Hepatocyte (in vitro differentiated cells): ENCODE data around the gene PAXIP1. TPM values are rescaled to one million over a fixed set of nuclear protein-coding genes. Genes with fewer than 3 reads are reported as not detected.

Experiments used
- DNase-seq: peaks from one replicate; pipeline ENCODE4 v3.0.0-alpha.2; 2016; ENCODE audit warnings: low spot score
- H2AFZ ChIP-seq: fragments of 200-600 bp; sonication (generic); 2 replicates; pipeline ENCODE4 v1.6.0; 2016; ENCODE audit warnings: antibody characterized with exemption, mild to moderate bottlenecking
- H3K27ac ChIP-seq: fragments of 200-600 bp; sonication (generic); 2 replicates; pipeline ENCODE4 v1.5.1; 2016; ENCODE audit warnings: mild to moderate bottlenecking
- H3K27me3 ChIP-seq: fragments of 200-600 bp; sonication (generic); 2 replicates; pipeline ENCODE4 v1.6.1; 2016
- H3K36me3 ChIP-seq: fragments of 200-600 bp; sonication (generic); replicated peaks from 2 replicates; pipeline ENCODE4 v1.5.1; 2016; ENCODE audit warnings: low read depth; ENCODE audit not compliant: insufficient read depth
- H3K4me1 ChIP-seq: fragments of 200-600 bp; sonication (generic); 2 replicates; pipeline ENCODE4 v1.5.1; 2016; ENCODE audit warnings: mild to moderate bottlenecking, moderate library complexity; ENCODE audit not compliant: insufficient read depth
- H3K4me2 ChIP-seq: fragments of 200-600 bp; sonication (generic); 2 replicates; pipeline ENCODE4 v1.6.0; 2016
- H3K4me3 ChIP-seq: fragments of 200-600 bp; sonication (generic); 2 replicates; pipeline ENCODE4 v1.5.1; 2016; ENCODE audit warnings: mild to moderate bottlenecking
- H3K79me2 ChIP-seq: fragments of 200-600 bp; sonication (generic); 2 replicates; pipeline ENCODE4 v1.6.0; 2017; ENCODE audit warnings: mild to moderate bottlenecking
- H3K9me2 ChIP-seq: fragments of 200-600 bp; sonication (generic); replicated peaks from 2 replicates; pipeline ENCODE4 v1.6.0; 2017; ENCODE audit warnings: mild to moderate bottlenecking; ENCODE audit not compliant: insufficient read depth
- H3K9me3 ChIP-seq: fragments of 200-600 bp; sonication (generic); 2 replicates; pipeline ENCODE4 v1.5.1; 2016; ENCODE audit warnings: low read depth, mild to moderate bottlenecking
- H4K20me1 ChIP-seq: fragments of 200-600 bp; sonication (generic); 2 replicates; pipeline ENCODE4 v1.6.0; 2016; ENCODE audit warnings: mild to moderate bottlenecking; ENCODE audit not compliant: insufficient read depth, poor library complexity, severe bottlenecking
- EZH2 ChIP-seq: fragments of 200-600 bp; sonication (generic); IDR thresholded peaks from 2 replicates; pipeline ENCODE4 v1.6.1; 2016; ENCODE audit warnings: antibody characterized with exemption, mild to moderate bottlenecking, borderline replicate concordance
- EZH2phosphoT487 ChIP-seq: fragments of 200-600 bp; sonication (generic); IDR thresholded peaks from one replicate; pipeline ENCODE4 v1.6.1; 2018; ENCODE audit warnings: antibody characterized with exemption, mild to moderate bottlenecking, low read depth, moderate library complexity; ENCODE audit not compliant: unreplicated experiment, severe bottlenecking
- WGBS: methylation state at CpG from one replicate; pipeline ENCODE4 v1.1.6; 2016; ENCODE audit warnings: low lambda C conversion rate; ENCODE audit errors: missing lambda C conversion rate; 5-methylcytosine and 5-hydroxymethylcytosine counted together
- polyA plus RNA-seq: library from polyadenylated mRNA; unstranded; fragments of >200 nt; fragmentation: Nextera tagmentation; extraction: Ambion mirVana; gene quantifications from 2 replicates; pipeline ENCODE4 v1.2.1, GENCODE V29; 2016
- total RNA-seq: library from RNA; depleted of rRNA; stranded (reverse); fragments of >200 nt; gene quantifications from 2 replicates; pipeline ENCODE4 v1.2.3, GENCODE V29; 2014
- TF ChIP-seq, protein P1 (sequence below): fragments of 200-600 bp; sonication (generic); IDR thresholded peaks from 2 replicates; pipeline ENCODE4 v1.5.1; 2016; ENCODE audit warnings: antibody characterized with exemption, mild to moderate bottlenecking; ENCODE audit not compliant: poor library complexity

The PAXIP1 gene
- total and polyA plus RNA-seq, 2 experiments from 2014 or later, result 4.5 to 12.2 TPM

DNA sequence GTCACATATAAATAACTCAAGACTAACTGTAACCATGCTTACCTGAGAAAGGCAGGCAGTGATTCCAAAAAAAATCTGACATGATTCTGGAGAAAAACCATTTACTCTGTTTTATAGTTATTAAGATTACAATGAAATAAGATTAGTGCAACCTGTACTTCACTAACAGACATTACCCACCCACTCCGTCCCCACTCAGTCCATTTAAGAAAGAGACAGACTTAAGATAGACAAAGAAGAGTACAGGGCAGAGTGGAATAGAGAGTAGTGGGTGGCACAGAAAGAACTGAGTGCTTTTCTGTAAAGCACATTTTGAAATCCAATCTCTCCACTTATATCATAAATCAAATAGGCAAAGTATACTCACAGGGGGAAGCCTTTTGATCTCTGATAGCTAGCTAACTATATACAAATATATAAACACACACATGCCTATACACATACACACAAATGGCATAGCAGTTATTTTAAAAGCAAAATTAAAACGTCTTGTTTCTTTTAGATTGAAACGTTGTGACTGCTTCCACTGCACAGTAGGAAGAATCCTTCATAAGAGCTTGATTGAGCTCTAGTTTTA is 11.9 kb downstream of the PAXIP1 start:
- no peak for DNase-seq
- no peaks in the 10 kb centered on the region for H3K9me2 ChIP-seq
- no peaks in the 10 kb centered on the region for H3K4me1 ChIP-seq
- H3K27ac ChIP-seq, result no peak overlapping the region
- H3K4me3 ChIP-seq, result no peak overlapping the region
- 66% methylated on average over 3 of the region's 3 CpGs for WGBS
- no peak overlapping the region for H3K4me2 ChIP-seq
- no peaks in the 10 kb centered on the region for H3K27me3 ChIP-seq
- no peaks in the 10 kb centered on the region for H3K9me3 ChIP-seq
- TF ChIP-seq EZH2, result no peak
- TF ChIP-seq, protein P1, sequence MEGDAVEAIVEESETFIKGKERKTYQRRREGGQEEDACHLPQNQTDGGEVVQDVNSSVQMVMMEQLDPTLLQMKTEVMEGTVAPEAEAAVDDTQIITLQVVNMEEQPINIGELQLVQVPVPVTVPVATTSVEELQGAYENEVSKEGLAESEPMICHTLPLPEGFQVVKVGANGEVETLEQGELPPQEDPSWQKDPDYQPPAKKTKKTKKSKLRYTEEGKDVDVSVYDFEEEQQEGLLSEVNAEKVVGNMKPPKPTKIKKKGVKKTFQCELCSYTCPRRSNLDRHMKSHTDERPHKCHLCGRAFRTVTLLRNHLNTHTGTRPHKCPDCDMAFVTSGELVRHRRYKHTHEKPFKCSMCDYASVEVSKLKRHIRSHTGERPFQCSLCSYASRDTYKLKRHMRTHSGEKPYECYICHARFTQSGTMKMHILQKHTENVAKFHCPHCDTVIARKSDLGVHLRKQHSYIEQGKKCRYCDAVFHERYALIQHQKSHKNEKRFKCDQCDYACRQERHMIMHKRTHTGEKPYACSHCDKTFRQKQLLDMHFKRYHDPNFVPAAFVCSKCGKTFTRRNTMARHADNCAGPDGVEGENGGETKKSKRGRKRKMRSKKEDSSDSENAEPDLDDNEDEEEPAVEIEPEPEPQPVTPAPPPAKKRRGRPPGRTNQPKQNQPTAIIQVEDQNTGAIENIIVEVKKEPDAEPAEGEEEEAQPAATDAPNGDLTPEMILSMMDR, result no peak
- TF ChIP-seq EZH2phosphoT487, result no peak
- no peaks in the 10 kb centered on the region for H3K36me3 ChIP-seq
- H3K79me2 ChIP-seq, result peaks cover 11% of the 10 kb centered on the region
- no peak overlapping the region for H2AFZ ChIP-seq
- no peaks in the 10 kb centered on the region for H4K20me1 ChIP-seq

DNA sequence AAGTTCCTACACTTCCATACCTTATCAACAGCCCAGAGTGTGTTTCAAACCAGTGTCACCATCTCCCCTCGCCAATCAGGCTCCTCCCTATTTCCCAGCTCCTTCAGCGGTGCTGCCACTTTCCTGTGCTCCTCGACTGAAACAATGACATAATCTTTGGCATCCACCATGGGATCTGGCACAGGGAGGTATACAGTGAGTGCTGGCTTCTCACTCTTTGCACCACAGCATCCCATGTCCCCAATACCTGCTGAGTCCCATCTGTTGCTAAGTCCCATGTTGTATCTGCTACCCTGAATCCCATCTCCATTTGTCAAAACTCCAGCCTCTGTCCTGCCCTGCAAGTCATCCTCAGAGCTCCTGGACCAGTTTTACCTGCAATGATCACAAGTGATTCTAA is 15.4 kb downstream of the PAXIP1 start:
- H3K79me2 ChIP-seq, result peaks cover 5% of the 10 kb centered on the region
- H3K4me2 ChIP-seq, result no peak overlapping the region
- H4K20me1 ChIP-seq, result no peaks in the 10 kb centered on the region
- no peak overlapping the region for H2AFZ ChIP-seq
- no peak for TF ChIP-seq EZH2
- no peak for TF ChIP-seq EZH2phosphoT487
- H3K4me3 ChIP-seq, result no peak overlapping the region
- H3K9me2 ChIP-seq, result no peaks in the 10 kb centered on the region
- WGBS, result 92% methylated on average over 3 of the region's 3 CpGs
- DNase-seq, result no peak
- no peaks in the 10 kb centered on the region for H3K36me3 ChIP-seq
- H3K27ac ChIP-seq, result no peak overlapping the region
- H3K4me1 ChIP-seq, result no peaks in the 10 kb centered on the region
- H3K27me3 ChIP-seq, result no peaks in the 10 kb centered on the region
- no peaks in the 10 kb centered on the region for H3K9me3 ChIP-seq

DNA sequence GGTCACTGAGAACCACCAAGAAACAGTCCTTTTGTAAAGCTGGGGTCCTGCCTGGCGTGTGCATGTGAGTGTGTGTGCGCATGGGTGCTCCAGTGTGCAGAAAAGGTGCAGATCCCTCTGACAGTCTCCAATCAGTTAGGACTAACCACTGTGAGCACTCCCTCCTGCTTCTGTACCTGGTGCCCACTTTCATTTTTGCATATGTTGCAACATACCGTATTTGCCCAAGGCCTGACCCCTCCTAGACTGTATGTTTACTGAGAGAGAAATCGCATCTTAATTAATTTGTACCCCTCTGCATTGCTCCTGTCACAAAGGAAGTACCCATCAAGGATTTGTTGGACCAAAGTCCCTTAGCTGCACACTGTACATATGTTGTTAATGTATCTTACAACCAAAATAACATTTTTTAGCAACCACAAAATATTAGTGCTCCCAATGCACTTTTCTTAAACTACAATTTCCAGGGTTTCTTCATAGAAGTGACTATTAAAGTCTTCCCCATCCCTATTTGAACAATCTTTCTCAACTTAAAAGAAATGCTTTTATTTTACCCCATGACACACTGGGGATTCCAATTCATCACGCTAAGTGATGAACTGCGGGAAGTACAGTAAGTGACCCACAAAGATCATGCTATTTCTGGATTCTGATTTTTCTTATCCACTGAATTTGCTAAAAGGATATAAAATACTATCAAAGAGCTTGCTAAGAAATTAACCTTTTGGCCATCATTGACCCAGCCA is 16.6 kb downstream of the PAXIP1 start:
- WGBS, result 98% methylated on average over 6 of the region's 6 CpGs
- no peaks in the 10 kb centered on the region for H4K20me1 ChIP-seq
- H3K4me1 ChIP-seq, result no peaks in the 10 kb centered on the region
- H3K27me3 ChIP-seq, result no peaks in the 10 kb centered on the region
- no peak overlapping the region for H2AFZ ChIP-seq
- H3K9me2 ChIP-seq, result no peaks in the 10 kb centered on the region
- no peak overlapping the region for H3K4me2 ChIP-seq
- no peak overlapping the region for H3K27ac ChIP-seq
- TF ChIP-seq, protein P1, result no peak
- TF ChIP-seq EZH2 (no peak), EZH2phosphoT487 (no peak)
- no peak overlapping the region for H3K4me3 ChIP-seq
- H3K9me3 ChIP-seq, result no peaks in the 10 kb centered on the region
- H3K79me2 ChIP-seq, result peaks cover 5% of the 10 kb centered on the region
- no peak for DNase-seq
- H3K36me3 ChIP-seq, result no peaks in the 10 kb centered on the region

DNA sequence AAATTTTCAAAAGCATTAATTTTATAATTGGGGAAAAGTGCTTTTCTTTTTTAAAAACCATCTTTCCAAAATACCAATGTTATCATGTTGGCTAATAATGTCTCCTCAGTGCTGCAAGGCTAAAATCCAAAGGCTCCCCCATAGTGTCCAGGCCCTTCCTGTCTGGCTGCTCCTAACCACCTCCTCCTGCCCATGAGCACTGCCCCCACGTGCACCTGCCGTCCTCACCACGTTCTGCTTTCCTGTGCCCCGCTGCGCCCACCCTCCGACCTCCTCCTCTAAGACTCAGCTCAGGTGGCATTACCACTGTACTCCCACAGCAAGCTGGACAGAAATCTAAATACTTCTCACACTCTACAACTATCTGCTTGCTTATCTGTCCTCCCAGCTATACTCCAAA is 17.7 kb downstream of the PAXIP1 start:
- H3K36me3 ChIP-seq, result no peaks in the 10 kb centered on the region
- no peak overlapping the region for H2AFZ ChIP-seq
- no peaks in the 10 kb centered on the region for H3K9me2 ChIP-seq
- no peak overlapping the region for H3K27ac ChIP-seq
- no peaks in the 10 kb centered on the region for H4K20me1 ChIP-seq
- H3K4me3 ChIP-seq, result no peak overlapping the region
- H3K4me1 ChIP-seq, result no peaks in the 10 kb centered on the region
- no peak overlapping the region for H3K4me2 ChIP-seq
- TF ChIP-seq EZH2phosphoT487 (no peak), EZH2 (no peak)
- TF ChIP-seq, protein P1, result no peak
- DNase-seq, result no peak
- no peaks in the 10 kb centered on the region for H3K79me2 ChIP-seq
- H3K9me3 ChIP-seq, result no peaks in the 10 kb centered on the region
- WGBS, result 94% methylated on average over 6 of the region's 6 CpGs
- no peaks in the 10 kb centered on the region for H3K27me3 ChIP-seq
